Ovary (tissue), 3 donors: Measurements from ENCODE around the gene SCAPER.
"Not testable (repeated sequence)": the region's sequence is repeated elsewhere in the genome, so short reads cannot be mapped to it uniquely, and the experiment has no call there.

ENCODE experiments used
- EP300 ChIP-seq: sonication (generic); formaldehyde crosslinking; IDR thresholded peaks from one replicate; pipeline ENCODE4 v1.6.1; 2017; ENCODE audit warnings: antibody characterized with exemption
- TF ChIP-seq, protein P1 (sequence below), 3 donors: fragments of 450-650 bp in 2 of 3; fragments of 200-600 bp in 1 of 3; IDR thresholded peaks; one replicate each; pipeline versions ENCODE4 v1.5.1 to v1.8.0; 2016 to 2022; ENCODE audit warnings: antibody characterized with exemption in 3 of 3, mild to moderate bottlenecking in 1 of 3
- donor health status: DM: no; HTN: no; CAD: no.

DNA sequence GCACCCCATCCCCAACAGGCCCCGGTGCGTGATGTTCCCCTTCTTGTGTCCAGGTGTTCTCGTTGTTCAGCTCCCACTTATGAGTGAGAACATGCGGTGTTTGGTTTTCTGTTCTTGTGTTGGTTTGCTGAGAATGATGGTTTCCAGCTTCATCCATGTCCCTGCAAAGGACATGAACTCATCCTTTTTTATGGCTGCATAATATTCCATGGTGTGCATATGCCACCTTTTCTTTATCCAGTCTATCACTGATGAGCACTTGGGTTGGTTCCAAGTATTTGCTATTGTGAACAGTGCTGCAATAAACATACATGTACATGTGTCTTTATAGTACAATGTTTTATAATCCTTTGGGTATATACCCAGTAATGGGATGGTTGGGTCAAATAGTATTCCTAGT lies 217.5 kb downstream of the SCAPER start:
- TF ChIP-seq, protein P1, sequence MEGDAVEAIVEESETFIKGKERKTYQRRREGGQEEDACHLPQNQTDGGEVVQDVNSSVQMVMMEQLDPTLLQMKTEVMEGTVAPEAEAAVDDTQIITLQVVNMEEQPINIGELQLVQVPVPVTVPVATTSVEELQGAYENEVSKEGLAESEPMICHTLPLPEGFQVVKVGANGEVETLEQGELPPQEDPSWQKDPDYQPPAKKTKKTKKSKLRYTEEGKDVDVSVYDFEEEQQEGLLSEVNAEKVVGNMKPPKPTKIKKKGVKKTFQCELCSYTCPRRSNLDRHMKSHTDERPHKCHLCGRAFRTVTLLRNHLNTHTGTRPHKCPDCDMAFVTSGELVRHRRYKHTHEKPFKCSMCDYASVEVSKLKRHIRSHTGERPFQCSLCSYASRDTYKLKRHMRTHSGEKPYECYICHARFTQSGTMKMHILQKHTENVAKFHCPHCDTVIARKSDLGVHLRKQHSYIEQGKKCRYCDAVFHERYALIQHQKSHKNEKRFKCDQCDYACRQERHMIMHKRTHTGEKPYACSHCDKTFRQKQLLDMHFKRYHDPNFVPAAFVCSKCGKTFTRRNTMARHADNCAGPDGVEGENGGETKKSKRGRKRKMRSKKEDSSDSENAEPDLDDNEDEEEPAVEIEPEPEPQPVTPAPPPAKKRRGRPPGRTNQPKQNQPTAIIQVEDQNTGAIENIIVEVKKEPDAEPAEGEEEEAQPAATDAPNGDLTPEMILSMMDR (IDR thresholded peaks at IDR 0.05): not testable (repeated sequence)
- TF ChIP-seq EP300: not testable (repeated sequence)
